HG03432 (cell line): Measurements from ENCODE around the gene CCDC117.

Experiments used
- ATAC-seq: cut with Tn5 transposase; IDR thresholded peaks from one replicate; pipeline ENCODE4 v1.9.1; 2021; ENCODE audit warnings: mild to moderate bottlenecking, moderate library complexity; ENCODE audit not compliant: unreplicated experiment

Gene CCDC117

GRCh38 chr22:28826921-28827320 lies 54.4 kb downstream of the CCDC117 start:
- no peak for ATAC-seq

DNA sequence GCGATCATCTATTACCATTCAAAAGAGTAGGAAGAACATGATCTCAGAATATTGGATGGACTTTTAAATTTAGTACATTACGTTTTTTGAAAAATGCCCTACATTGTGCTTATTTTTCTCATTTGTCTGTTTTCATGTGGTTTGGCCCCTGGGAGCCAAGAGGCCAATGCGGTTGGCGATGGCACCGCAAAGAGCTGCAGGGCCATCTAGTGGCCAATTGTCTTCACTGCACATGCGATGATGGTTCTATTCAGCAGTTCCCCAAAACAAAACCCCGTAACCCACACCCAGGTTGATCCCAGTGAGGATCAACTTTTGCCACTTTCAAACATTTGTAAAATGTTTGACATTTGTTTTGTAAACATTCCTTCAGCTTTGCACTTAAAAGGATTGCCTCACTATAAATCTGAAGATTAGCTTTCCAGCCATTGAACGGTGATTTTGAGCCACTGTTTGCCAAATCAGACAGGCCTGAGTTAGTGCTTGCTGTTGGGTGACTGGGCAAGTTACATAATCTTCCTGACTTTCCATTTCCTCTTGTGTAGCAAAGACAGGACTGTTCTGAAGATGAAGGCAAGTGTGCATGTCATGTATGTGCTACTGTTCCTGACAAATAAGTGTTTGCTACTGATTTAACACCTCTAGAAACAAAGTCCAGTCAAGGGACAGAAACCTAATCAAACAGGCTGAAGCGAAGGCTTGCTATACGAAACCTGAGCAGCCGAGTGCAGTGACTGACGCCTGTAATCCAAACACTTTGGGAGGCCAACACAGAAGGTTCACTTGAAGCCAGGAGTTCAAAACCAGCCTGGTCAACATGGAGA lies 57.1 kb downstream of the CCDC117 start:
- no peak for ATAC-seq

GRCh38 chr22:28830441-28830840 lies 57.9 kb downstream of the CCDC117 start:
- ATAC-seq, result no peak

DNA sequence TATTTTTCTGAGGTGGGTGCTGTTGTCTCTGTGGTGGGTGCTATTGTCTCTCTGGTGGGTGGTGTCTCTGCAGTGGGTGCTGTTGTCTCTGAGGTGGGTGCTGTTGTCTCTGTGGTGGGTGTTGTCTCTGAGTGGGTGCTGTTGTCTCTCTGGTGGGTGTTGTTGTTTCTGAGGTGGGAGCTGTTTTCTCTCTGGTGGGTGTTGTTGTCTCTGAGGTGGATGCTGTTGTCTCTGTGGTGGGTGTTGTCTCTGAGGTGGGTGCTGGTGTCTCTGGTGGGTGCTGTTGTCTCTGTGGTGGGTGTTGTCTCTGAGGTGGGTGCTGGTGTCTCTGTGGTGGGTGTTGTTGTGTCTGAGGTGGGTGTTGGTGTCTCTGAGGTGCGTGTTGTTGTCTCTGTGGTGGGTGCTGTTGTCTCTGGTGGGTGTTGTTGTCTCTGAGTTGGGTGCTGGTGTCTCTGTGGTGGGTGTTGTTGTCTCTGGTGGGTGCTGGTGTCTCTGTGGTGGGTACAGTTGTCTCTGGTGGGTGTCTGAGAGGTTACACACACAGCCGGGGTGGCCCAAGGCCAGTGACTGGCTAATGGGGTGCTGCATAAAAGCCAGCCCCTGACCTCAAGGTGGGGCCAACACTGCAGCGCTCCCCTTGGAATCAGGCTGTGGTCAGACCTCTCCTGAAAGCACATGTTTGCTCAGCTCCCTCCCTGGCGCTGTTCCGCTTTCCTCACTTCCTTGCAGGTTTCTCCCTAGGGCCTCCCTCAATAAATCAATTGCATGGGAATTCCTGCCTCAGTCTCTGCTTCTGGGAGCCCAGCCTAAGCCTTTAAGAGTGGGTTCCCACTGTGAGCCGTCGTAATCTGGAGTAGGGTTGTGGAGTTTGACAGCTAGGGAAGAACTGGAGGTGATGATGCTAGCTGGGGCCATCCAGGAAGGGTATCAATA lies 58.9 kb downstream of the CCDC117 start:
- ATAC-seq, result no peak

DNA sequence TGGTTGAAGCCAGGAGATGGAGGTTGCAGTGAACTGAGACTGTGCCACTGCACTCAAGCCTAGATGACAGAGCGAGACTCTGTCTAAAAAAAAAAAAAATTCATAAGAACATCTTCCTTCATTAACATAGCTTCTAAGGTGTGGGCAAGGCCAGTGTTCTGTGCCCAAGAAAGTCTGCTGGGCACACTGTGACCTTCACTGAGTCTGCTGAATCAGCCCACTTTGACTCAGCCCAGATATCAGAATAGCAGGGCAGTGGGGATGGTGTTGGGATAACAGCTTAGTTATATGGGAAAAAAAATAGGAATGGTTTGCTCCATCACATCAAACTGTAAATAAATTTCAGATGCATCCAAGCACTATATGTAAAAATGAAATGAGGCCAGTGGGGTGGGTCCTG lies 60.2 kb downstream of the CCDC117 start:
- ATAC-seq, result no peak

GRCh38 chr22:28833276-28833923 lies 60.9 kb downstream of the CCDC117 start:
- no peak for ATAC-seq

- ATAC-seq, result no peak
Observed at GRCh38 chr22:28835630-28836189, 63.2 kb downstream of the CCDC117 start.

- no peak for ATAC-seq
Observed at GRCh38 chr22:28837640-28838039, 65.1 kb downstream of the CCDC117 start.
